Neural cell (in vitro differentiated cells): ENCODE results near the gene ISG20. TPM values are rescaled to one million over a fixed set of nuclear protein-coding genes. Genes with fewer than 3 reads are reported as not detected.

Experiments used
- H2AFZ ChIP-seq: fragments of 200-600, 300-800 bp; sonication (generic), shearing (Covaris generic); 2 replicates; pipeline ENCODE4 v1.6.0; 2014; ENCODE audit warnings: low read depth, mild to moderate bottlenecking, antibody characterized with exemption, low read length, moderate library complexity
- H3F3A ChIP-seq: fragments of 200-600 bp; shearing (Covaris generic); 2 replicates; pipeline ENCODE4 v1.6.1; 2016; ENCODE audit warnings: mild to moderate bottlenecking, moderate library complexity, mixed read lengths, antibody characterized with exemption, low read length; ENCODE audit not compliant: insufficient read depth, poor library complexity, severe bottlenecking
- H3K27ac ChIP-seq: fragments of 200-600, 300-800 bp; sonication (generic), shearing (Covaris generic); 2 replicates; pipeline ENCODE4 v1.5.1; 2014; ENCODE audit warnings: mild to moderate bottlenecking, low read length, moderate library complexity
- H3K27me3 ChIP-seq: fragments of 300-800, 200-600 bp; sonication (generic), shearing (Covaris generic); 2 replicates; pipeline ENCODE4 v1.6.0; 2014; ENCODE audit warnings: mild to moderate bottlenecking, low read depth, low read length, moderate library complexity; ENCODE audit not compliant: insufficient read depth
- H3K36me3 ChIP-seq: fragments of 300-800, 200-600 bp; sonication (generic), shearing (Covaris generic); 2 replicates; pipeline ENCODE4 v1.5.1; 2014; ENCODE audit warnings: mild to moderate bottlenecking, antibody characterized with exemption, low read length, moderate library complexity; ENCODE audit not compliant: insufficient read depth
- H3K4me2 ChIP-seq: fragments of 300-800, 200-600 bp; sonication (generic), shearing (Covaris generic); 2 replicates; pipeline ENCODE4 v1.6.0; 2014; ENCODE audit warnings: mild to moderate bottlenecking, low read length
- H3K4me3 ChIP-seq: fragments of 300-800, 200-600 bp; sonication (generic), shearing (Covaris generic); 2 replicates; pipeline ENCODE4 v1.5.1; 2014; ENCODE audit warnings: mild to moderate bottlenecking, low read length, moderate library complexity
- H3K79me2 ChIP-seq: fragments of 200-600 bp; shearing (Covaris generic); replicated peaks from 2 replicates; pipeline ENCODE4 v1.6.0; 2014; ENCODE audit warnings: mild to moderate bottlenecking, low read length, moderate library complexity; ENCODE audit not compliant: insufficient read depth
- H3K9ac ChIP-seq: fragments of 300-800, 200-600 bp; sonication (generic), shearing (Covaris generic); 2 replicates; pipeline ENCODE4 v1.6.1; 2016; ENCODE audit warnings: mild to moderate bottlenecking, low read length, mixed read lengths
- H3K9me2 ChIP-seq: fragments of 200-600 bp; shearing (Covaris generic); 2 replicates; pipeline ENCODE4 v1.6.1; 2016; ENCODE audit warnings: mild to moderate bottlenecking, low read length, mixed read lengths; ENCODE audit not compliant: insufficient read depth
- H3K9me3 ChIP-seq: fragments of 200-600, 300-800 bp; sonication (generic), shearing (Covaris generic); 2 replicates; pipeline ENCODE4 v1.6.1; 2016; ENCODE audit warnings: mild to moderate bottlenecking, mixed run types, low read length, moderate library complexity, mixed read lengths
- H4K20me1 ChIP-seq: fragments of 200-600 bp; shearing (Covaris generic); 2 replicates; pipeline ENCODE4 v1.6.1; 2016; ENCODE audit warnings: mild to moderate bottlenecking, mixed run types; ENCODE audit not compliant: insufficient read depth
- EP300 ChIP-seq: fragments of 450-650 bp; conservative IDR thresholded peaks from 2 replicates; pipeline ENCODE4 v1.6.1; 2014; ENCODE audit warnings: antibody characterized with exemption, mild to moderate bottlenecking, moderate library complexity; ENCODE audit not compliant: poor library complexity, severe bottlenecking
- EZH2 ChIP-seq: fragments of 200-600, 300-800 bp; shearing (Covaris generic), sonication (generic); IDR thresholded peaks from 2 replicates; pipeline ENCODE4 v1.6.1; 2014; ENCODE audit warnings: antibody characterized with exemption, low read length, borderline replicate concordance, mild to moderate bottlenecking; ENCODE audit not compliant: insufficient read depth, poor library complexity, severe bottlenecking
- MXI1 ChIP-seq: fragments of 450-650 bp; conservative IDR thresholded peaks from 2 replicates; pipeline ENCODE4 v1.6.1; 2014; ENCODE audit warnings: antibody characterized with exemption, mild to moderate bottlenecking; ENCODE audit not compliant: poor library complexity, severe bottlenecking
- POLR2AphosphoS5 ChIP-seq: IDR thresholded peaks from 2 replicates; pipeline ENCODE4 v1.6.1; 2012
- RAD21 ChIP-seq: fragments of 450-650 bp; conservative IDR thresholded peaks from 2 replicates; pipeline ENCODE4 v1.6.1; 2014; ENCODE audit warnings: antibody characterized with exemption, mild to moderate bottlenecking, moderate library complexity
- SMC3 ChIP-seq: fragments of 450-650 bp; conservative IDR thresholded peaks from 2 replicates; pipeline ENCODE4 v1.6.1; 2014; ENCODE audit warnings: antibody characterized with exemption, mild to moderate bottlenecking, moderate library complexity; ENCODE audit not compliant: poor library complexity
- TAF1 ChIP-seq: IDR thresholded peaks from 2 replicates; pipeline ENCODE4 v1.6.1; 2012; ENCODE audit warnings: low read depth
- polyA plus RNA-seq: library from polyadenylated mRNA; depleted of rRNA; stranded (reverse); fragments of >200 nt; gene quantifications from 2 replicates; pipeline ENCODE4 v1.2.3, GENCODE V29; 2014
- TF ChIP-seq, protein P1 (sequence below): fragments of 450-650 bp; IDR thresholded peaks from 2 replicates; pipeline ENCODE4 v1.5.1; 2014; ENCODE audit warnings: antibody characterized with exemption, mild to moderate bottlenecking, moderate library complexity; ENCODE audit not compliant: poor library complexity, severe bottlenecking
- TF ChIP-seq, protein P2 (sequence below): IDR thresholded peaks from 2 replicates; pipeline ENCODE4 v1.6.1; 2012; ENCODE audit warnings: borderline replicate concordance

ISG20 gene
- polyA plus RNA-seq, 1 donor from 2014 or later: 0.88 TPM

DNA sequence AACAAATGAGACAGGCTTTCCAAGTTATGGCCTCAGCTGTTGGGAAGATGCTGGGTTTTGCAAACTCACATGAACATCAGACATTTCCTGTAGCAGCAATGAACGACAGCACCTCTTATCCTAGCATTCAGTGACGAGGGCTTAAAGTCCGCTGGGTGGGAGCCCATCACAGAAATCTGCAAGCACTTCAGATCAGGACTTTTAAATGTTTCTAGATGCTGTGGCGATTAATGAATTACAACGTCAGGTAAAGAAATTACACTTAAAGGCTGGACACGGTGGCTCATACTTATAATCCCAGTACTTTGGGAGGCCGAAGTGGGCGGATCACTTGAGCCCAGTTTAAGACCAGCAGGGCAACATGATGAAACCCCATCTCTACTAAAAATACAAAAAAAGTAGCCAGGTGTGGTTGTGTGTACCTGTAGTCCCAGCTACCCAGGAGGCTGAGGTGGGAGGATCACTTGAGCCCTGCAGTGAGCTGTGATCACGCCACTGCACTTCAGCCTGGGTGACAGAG is 13.8 kb upstream of the ISG20 start:
- no peaks in the 10 kb centered on the region for H3K27me3 ChIP-seq
- no peaks in the 10 kb centered on the region for H3K36me3 ChIP-seq
- no peaks in the 10 kb centered on the region for H4K20me1 ChIP-seq
- H3K27ac ChIP-seq: no peak overlapping the region
- H3K9me3 ChIP-seq: no peaks in the 10 kb centered on the region
- peaks cover 57% of the 10 kb centered on the region for H3K79me2 ChIP-seq
- no peak overlapping the region for H3K9ac ChIP-seq
- no peaks in the 10 kb centered on the region for H3F3A ChIP-seq
- H2AFZ ChIP-seq: no peak overlapping the region
- H3K4me2 ChIP-seq: no peak overlapping the region
- TF ChIP-seq, protein P1, sequence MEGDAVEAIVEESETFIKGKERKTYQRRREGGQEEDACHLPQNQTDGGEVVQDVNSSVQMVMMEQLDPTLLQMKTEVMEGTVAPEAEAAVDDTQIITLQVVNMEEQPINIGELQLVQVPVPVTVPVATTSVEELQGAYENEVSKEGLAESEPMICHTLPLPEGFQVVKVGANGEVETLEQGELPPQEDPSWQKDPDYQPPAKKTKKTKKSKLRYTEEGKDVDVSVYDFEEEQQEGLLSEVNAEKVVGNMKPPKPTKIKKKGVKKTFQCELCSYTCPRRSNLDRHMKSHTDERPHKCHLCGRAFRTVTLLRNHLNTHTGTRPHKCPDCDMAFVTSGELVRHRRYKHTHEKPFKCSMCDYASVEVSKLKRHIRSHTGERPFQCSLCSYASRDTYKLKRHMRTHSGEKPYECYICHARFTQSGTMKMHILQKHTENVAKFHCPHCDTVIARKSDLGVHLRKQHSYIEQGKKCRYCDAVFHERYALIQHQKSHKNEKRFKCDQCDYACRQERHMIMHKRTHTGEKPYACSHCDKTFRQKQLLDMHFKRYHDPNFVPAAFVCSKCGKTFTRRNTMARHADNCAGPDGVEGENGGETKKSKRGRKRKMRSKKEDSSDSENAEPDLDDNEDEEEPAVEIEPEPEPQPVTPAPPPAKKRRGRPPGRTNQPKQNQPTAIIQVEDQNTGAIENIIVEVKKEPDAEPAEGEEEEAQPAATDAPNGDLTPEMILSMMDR: no peak
- TF ChIP-seq POLR2AphosphoS5 (no peak), SMC3 (no peak), EZH2 (no peak)
- H3K4me3 ChIP-seq: no peak overlapping the region
- no peaks in the 10 kb centered on the region for H3K9me2 ChIP-seq

DNA sequence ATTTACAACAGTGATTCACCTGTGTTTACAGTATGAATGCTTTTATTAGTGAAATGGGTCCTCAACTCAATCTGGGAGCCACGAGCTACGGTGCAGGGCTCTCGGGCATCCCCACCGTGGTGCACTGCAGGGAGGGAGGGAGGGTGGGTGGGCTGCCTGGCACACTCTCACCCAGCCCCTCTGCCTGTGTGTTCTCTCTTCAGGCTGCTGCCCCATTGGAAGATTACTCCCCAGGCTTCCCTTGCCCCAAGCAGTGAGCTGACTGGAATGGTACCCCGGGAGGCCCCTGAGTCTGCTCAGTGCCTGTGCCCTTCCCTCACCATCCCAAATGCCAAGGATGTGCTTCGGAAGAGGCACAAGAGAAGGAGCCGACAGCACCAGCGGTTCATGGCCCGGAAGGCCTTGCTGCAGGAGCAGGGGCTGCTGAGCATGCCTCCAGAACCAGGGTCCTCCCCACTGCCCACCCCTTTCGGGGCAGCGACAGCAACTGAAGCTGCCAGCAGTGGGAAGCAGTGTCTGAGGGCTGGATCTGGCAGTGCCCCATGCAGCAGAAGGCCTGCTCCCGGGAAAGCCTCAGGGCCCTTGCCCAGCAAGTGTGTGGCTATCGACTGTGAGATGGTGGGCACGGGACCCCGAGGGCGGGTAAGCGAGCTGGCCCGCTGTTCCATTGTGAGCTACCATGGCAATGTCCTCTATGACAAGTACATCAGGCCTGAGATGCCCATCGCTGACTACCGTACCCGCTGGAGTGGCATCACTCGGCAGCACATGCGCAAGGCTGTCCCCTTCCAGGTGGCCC is 12.7 kb upstream of the ISG20 start:
- H3K27ac ChIP-seq: no peak overlapping the region
- no peaks in the 10 kb centered on the region for H3K36me3 ChIP-seq
- TF ChIP-seq EP300: no peak
- no peak for TF ChIP-seq SMC3
- no peak for TF ChIP-seq MXI1
- TF ChIP-seq POLR2AphosphoS5: no peak
- no peak for TF ChIP-seq TAF1
- TF ChIP-seq, protein P1: no peak
- no peak for TF ChIP-seq RAD21
- TF ChIP-seq EZH2: no peak
- TF ChIP-seq, protein P2, sequence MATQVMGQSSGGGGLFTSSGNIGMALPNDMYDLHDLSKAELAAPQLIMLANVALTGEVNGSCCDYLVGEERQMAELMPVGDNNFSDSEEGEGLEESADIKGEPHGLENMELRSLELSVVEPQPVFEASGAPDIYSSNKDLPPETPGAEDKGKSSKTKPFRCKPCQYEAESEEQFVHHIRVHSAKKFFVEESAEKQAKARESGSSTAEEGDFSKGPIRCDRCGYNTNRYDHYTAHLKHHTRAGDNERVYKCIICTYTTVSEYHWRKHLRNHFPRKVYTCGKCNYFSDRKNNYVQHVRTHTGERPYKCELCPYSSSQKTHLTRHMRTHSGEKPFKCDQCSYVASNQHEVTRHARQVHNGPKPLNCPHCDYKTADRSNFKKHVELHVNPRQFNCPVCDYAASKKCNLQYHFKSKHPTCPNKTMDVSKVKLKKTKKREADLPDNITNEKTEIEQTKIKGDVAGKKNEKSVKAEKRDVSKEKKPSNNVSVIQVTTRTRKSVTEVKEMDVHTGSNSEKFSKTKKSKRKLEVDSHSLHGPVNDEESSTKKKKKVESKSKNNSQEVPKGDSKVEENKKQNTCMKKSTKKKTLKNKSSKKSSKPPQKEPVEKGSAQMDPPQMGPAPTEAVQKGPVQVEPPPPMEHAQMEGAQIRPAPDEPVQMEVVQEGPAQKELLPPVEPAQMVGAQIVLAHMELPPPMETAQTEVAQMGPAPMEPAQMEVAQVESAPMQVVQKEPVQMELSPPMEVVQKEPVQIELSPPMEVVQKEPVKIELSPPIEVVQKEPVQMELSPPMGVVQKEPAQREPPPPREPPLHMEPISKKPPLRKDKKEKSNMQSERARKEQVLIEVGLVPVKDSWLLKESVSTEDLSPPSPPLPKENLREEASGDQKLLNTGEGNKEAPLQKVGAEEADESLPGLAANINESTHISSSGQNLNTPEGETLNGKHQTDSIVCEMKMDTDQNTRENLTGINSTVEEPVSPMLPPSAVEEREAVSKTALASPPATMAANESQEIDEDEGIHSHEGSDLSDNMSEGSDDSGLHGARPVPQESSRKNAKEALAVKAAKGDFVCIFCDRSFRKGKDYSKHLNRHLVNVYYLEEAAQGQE: no peak

More for the DNA sequence above, 12.7 kb upstream of the ISG20 start:
- no peak overlapping the region for H3K4me3 ChIP-seq
- H3K9me3 ChIP-seq: no peaks in the 10 kb centered on the region
- no peak overlapping the region for H2AFZ ChIP-seq
- H3K9me2 ChIP-seq: no peaks in the 10 kb centered on the region
- H3F3A ChIP-seq: no peaks in the 10 kb centered on the region
- H3K27me3 ChIP-seq: no peaks in the 10 kb centered on the region
- peaks cover 57% of the 10 kb centered on the region for H3K79me2 ChIP-seq
- no peak overlapping the region for H3K4me2 ChIP-seq
- H3K9ac ChIP-seq: no peak overlapping the region
- no peaks in the 10 kb centered on the region for H4K20me1 ChIP-seq
